SIG-M5 treated with dmso at 0.1 percent for 504 hours (cell line): ENCODE results near the gene DAPK2.
"Not testable (repeated sequence)": the region's sequence is repeated elsewhere in the genome, so short reads cannot be mapped to it uniquely, and the experiment has no call there.

ENCODE experiments used
- DNase-seq: peaks from one replicate; lab custom pipeline; 2025; ENCODE audit not compliant: unreplicated experiment; lab: John Stamatoyannopoulos, UW

Gene DAPK2

GRCh38 chr15:63977119-63977518 is 69.2 kb downstream of the DAPK2 start:
- DNase-seq: no peak

GRCh38 chr15:63974021-63974420 is 72.3 kb downstream of the DAPK2 start:
- DNase-seq: no peak

- no peak for DNase-seq
Measured at GRCh38 chr15:63973212-63974009, 72.9 kb downstream of the DAPK2 start.

GRCh38 chr15:63972801-63973200 is 73.5 kb downstream of the DAPK2 start:
- DNase-seq: no peak

GRCh38 chr15:63971904-63972303 is 74.4 kb downstream of the DAPK2 start:
- DNase-seq: no peak

DNA sequence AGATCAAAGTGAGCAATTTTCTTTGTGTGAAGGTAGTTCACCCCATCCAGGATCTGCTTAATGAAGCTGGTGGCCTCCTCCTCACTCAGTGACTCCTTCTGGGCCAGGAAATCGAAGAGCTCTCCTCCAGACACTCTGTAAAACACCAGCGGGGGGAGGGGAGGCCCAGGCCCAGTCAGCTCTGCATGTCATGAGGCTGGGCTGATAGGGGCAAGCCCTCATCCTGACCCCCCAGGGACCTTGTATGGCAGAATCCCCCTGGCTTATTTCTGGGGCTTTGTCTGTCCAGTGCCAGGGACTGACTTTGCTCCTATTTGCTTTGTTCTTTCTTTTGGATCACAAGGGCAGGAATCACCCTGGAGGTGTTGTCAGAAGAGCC is 74.9 kb downstream of the DAPK2 start:
- no peak for DNase-seq

- DNase-seq: no peak
Measured at GRCh38 chr15:63970621-63971426, 75.5 kb downstream of the DAPK2 start.

- no peak for DNase-seq
Measured at GRCh38 chr15:63969652-63970421, 76.4 kb downstream of the DAPK2 start.

DNA sequence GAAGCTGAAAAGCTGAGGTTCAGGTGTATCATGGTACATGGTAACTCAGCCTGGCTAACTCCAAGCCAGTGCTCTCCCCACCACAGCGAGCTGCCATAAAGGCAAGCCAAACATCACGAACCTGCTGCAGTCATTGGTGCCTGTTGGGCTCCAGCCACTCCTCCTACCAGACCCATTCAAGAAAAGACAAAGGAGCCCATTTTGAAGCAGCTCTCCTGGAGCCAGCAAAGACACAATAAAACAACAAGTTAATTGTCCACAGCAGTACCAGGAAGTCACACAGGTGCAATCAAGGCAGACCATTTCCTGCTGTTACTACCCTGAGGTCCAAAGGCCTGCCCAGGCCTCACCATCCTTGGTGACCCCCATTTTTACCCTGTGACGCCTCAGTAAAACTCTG is 77.6 kb downstream of the DAPK2 start:
- no peak for DNase-seq

DNA sequence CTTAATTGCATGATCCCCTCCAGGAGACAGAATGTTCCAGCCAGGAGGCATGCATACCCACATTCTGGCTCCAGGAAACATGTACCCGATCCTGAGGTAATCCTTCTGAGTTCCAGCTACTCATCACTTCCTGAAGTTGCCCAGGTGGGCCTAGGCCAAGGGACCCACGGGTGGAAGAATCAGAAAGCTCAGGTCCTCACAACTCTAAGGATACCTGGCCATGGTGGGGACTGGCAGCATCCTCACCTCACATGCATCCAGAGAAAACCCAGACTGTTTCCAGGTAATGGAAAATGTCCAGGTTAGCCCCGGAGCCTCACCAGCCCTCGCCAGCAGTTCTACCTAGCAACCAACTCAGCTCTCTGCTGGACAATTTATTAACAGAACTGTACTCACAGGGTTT is 78.2 kb downstream of the DAPK2 start:
- DNase-seq: no peak

GRCh38 chr15:63967616-63968015 is 78.7 kb downstream of the DAPK2 start:
- DNase-seq: no peak

DNA sequence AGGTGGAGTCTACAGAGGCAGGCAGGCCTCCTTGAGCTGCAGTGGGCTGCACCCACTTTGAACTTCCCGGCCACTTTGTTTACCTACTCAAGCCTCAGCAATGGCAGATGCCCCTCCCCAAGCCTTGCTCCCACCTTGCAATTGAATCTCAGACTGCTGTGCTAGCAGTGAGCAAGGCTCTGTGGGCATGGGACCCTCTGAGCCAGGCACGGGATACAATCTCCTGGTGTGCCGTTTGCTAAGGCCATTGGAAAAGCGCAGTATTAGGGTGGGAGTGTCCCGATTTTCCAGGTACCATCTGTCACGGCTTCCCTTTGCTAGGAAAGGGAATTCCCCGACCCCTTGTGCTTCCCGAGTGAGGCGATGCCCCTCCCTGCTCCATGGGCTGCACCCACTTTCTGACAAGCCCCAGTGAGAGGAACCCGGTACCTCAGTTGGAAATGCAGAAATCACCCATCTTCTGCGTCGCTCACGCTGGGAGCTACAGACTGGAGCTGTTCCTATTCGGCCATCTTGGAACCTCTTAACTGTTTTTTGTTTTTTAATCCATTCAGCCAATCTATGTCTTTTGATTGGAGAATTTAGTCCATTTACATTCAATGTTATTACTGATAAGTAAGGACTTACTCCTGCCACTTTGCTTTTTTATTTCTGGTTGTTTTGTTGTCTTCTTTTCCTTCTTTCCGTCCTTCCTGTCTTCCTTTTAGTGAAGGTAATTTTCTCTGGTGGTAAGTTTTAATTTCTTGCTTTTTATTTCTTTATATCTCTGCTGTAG is 83.2 kb downstream of the DAPK2 start:
- DNase-seq: not testable (repeated sequence)

DNA sequence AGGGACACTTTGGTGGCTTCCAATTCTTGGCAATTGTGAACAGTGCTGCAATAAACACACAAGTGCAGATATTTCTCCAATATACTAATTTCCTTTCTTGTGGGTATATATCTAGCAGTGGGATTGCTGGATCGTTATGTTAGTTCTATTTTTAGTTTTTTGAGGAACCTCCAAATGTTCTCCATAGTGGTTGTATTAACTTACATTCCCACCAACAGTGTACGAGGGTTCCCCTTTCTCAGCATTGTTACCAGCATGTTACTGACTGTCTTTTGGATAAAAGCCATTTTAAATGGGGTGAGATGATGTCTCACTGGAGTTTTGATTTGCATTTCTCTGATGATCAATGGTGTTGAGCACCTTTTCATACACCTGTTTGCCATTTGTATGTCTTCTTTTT is 92.8 kb downstream of the DAPK2 start:
- no peak for DNase-seq

DNA sequence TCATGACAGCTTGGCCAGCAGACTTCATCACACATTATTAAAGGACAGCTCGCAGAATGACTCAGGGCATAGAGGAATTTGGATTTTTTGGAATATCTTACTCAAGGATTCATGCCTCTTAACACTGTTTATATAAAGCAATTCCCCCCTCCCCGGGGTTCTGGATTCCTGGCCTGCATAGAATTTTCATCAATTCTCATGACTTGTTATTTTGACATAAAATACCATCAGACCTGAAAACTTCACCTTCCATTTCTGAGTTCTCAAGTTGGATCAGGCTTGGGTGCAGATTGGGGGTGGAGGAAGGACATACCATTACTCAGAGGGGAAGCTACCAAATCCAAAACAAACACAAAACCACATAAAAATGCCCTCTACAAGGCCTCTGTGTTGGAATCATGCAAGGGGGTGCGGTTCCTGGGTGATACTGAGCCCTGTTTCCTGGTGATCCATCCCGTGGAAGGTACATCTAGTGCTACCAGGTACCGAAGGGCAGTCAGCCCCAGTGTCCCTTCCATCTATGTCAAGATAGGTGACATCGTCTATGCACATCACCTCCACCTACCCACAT is 95.3 kb downstream of the DAPK2 start:
- no peak for DNase-seq

GRCh38 chr15:63948971-63949370 is 97.3 kb downstream of the DAPK2 start:
- DNase-seq: no peak

GRCh38 chr15:63948436-63948835 is 97.8 kb downstream of the DAPK2 start:
- no peak for DNase-seq

DNA sequence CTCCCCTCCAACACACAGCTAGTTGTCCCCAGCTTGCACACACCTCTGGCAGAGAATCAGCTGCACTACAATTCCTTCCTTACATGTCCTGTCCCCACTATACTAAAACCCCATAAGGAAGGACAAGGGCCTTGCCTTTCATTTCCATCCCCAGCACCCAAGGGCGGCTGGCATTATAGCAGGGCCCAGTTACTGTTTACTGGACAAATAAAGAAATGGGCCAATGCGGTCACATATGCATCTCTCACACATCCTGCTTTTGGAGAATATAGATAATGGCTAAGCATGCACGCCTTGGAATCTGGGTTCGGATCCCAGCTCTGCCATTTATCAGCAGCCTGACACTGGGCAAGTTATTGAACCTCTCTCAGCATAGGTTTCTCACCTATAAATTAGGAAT is 99.1 kb downstream of the DAPK2 start:
- no peak for DNase-seq

- no peak for DNase-seq
Measured at GRCh38 chr15:63946524-63947065, 99.7 kb downstream of the DAPK2 start.

DNA sequence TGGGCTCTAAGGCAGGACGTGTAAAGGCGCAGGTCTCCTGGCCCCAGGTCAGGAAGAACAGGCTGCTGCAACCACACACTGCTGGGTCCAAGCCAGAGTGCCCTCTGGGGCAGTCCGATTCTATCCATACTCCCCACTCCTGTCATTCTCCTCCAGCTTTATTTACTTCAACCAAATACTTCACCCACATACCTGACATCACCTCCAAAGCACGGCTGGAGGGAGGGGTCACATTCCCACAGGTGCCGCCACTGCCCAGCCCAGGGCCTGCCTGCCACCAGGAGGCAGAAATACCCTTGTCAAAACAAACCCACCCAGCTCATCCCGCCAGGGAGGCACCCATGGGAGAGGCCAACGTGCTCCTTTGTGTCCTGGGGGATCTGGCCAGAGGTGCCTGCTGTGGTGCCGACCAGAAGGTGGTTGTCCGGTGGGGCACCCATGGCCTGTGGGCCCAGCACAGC is 100.4 kb downstream of the DAPK2 start:
- DNase-seq: peak; percentile 61
